ENCODE measurements around the gene DOCK2.

DNA sequence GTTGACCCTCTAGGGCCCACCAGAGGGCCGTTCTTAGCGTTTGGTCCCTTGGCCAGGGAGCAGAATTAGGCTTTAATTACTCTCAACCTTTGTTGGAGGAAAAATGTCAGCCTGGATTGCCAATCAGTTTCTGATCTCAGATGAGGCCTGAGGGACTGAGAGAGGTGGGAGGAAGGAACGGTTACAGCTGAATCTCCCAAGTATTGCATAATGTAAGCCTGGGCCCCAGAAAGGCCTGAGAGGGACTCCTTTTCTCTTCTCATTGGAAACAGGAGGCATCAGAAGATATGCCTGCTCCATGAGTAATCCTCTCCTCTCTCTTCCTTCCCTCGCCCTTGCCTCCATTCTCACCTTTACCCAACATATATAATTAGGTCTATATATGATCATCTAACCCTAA, 237.5 kb downstream of the DOCK2 start:
- no peak for TF ChIP-seq EZH2 (IDR thresholded peaks at IDR 0.05; ENCODE audit: low read length)
- TF ChIP-seq, protein P1, sequence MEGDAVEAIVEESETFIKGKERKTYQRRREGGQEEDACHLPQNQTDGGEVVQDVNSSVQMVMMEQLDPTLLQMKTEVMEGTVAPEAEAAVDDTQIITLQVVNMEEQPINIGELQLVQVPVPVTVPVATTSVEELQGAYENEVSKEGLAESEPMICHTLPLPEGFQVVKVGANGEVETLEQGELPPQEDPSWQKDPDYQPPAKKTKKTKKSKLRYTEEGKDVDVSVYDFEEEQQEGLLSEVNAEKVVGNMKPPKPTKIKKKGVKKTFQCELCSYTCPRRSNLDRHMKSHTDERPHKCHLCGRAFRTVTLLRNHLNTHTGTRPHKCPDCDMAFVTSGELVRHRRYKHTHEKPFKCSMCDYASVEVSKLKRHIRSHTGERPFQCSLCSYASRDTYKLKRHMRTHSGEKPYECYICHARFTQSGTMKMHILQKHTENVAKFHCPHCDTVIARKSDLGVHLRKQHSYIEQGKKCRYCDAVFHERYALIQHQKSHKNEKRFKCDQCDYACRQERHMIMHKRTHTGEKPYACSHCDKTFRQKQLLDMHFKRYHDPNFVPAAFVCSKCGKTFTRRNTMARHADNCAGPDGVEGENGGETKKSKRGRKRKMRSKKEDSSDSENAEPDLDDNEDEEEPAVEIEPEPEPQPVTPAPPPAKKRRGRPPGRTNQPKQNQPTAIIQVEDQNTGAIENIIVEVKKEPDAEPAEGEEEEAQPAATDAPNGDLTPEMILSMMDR (optimal IDR thresholded peaks at IDR 0.05 in 1 of 3, IDR thresholded peaks at IDR 0.05 in 1 of 3, conservative IDR thresholded peaks at IDR 0.05 in 1 of 3; ENCODE audit: extremely low read depth in 1 of 3, insufficient read depth in 2 of 3, low read length in 3 of 3), result no peak

All from keratinocyte (primary cell).